B cell (primary cell): ENCODE results near the gene DYNLT2B. TPM values are rescaled to one million over a fixed set of nuclear protein-coding genes. Genes with fewer than 3 reads are reported as not detected.
"Not testable (repeated sequence)": the region's sequence is repeated elsewhere in the genome, so short reads cannot be mapped to it uniquely, and the experiment has no call there.

ENCODE experiments used
- ATAC-seq: fragments of 200-7000 bp; cut with Tn5 transposase; one replicate; pipeline ENCODE4 v1.10.0; 2021; ENCODE audit warnings: low read depth, mild to moderate bottlenecking, moderate number of reproducible peaks, moderate library complexity
- CTCF ChIA-PET: fragments of 350-600 bp; sonication (Branson Sonifier 250); formaldehyde crosslinking; loops from one replicate; lab custom pipeline; 2021; ENCODE audit warnings: antibody characterized with exemption, inconsistent platforms; lab: Charles Lee
- POLR2A ChIA-PET: fragments of 350-600 bp; sonication (Branson Sonifier 250); formaldehyde crosslinking; loops from one replicate; lab custom pipeline; 2021; ENCODE audit warnings: antibody characterized with exemption; lab: Charles Lee
- DNase-seq: peaks from one replicate; pipeline ENCODE4 v3.0.0; 2013
- H2AFZ ChIP-seq: 2 replicates; pipeline ENCODE4 v1.6.1; 2012; ENCODE audit warnings: mild to moderate bottlenecking, low read depth, low read length; ENCODE audit not compliant: insufficient read depth, poor library complexity, severe bottlenecking
- H3K27ac ChIP-seq, 2 donors: 1 replicate in 1 of 2; 2 replicates in 1 of 2; pipeline ENCODE4 v1.5.1; 2012 to 2013; ENCODE audit warnings: low read length in 2 of 2, mild to moderate bottlenecking in 2 of 2, moderate library complexity in 1 of 2
- H3K27me3 ChIP-seq, 4 experiments: fragments of 200-600 bp in 1 of 4; sonication (generic) in 1 of 4; replicated peaks in 1 of 4; 1 replicate in 2 of 4; 2 replicates in 2 of 4; pipeline versions ENCODE4 v1.6.1 to v1.7.0; 2013 to 2016; ENCODE audit warnings: low read length in 3 of 4, mild to moderate bottlenecking in 2 of 4, mixed read lengths in 1 of 4, moderate library complexity in 1 of 4; ENCODE audit not compliant: insufficient read depth in 4 of 4, control insufficient read depth in 3 of 4; ENCODE audit errors: control extremely low read depth in 1 of 4
- H3K36me3 ChIP-seq, 2 experiments: replicated peaks in 1 of 2; 1 replicate in 1 of 2; 2 replicates in 1 of 2; pipeline versions ENCODE4 v1.6.1 to v1.7.1; 2013; ENCODE audit warnings: low read length in 1 of 2; ENCODE audit not compliant: insufficient read depth in 2 of 2, control insufficient read depth in 1 of 2; ENCODE audit errors: control extremely low read depth in 1 of 2, extremely low read depth in 1 of 2
- H3K4me1 ChIP-seq, 2 donors: fragments of 200-600 bp in 1 of 2; sonication (generic) in 1 of 2; 1 replicate in 1 of 2; 2 replicates in 1 of 2; pipeline versions ENCODE4 v1.5.1 to v1.6.1; 2013 to 2017; ENCODE audit warnings: low read length in 2 of 2; ENCODE audit not compliant: control insufficient read depth in 2 of 2, insufficient read depth in 2 of 2
- H3K4me2 ChIP-seq: replicated peaks from 2 replicates; pipeline ENCODE3; 2012; ENCODE audit warnings: mild to moderate bottlenecking, low read depth, low read length; ENCODE audit not compliant: poor library complexity, severe bottlenecking
- H3K4me3 ChIP-seq, 5 experiments: fragments of 200-600 bp in 1 of 5; sonication (generic) in 1 of 5; 1 replicate in 3 of 5; 2 replicates in 2 of 5; pipeline versions ENCODE4 v1.5.1 to v1.7.0; 2011 to 2016; ENCODE audit warnings: low read length in 4 of 5, mild to moderate bottlenecking in 4 of 5, low read depth in 2 of 5, control low read depth in 1 of 5, moderate library complexity in 1 of 5; ENCODE audit not compliant: insufficient read depth in 1 of 5; ENCODE audit errors: control extremely low read depth in 1 of 5, extremely low read depth in 1 of 5
- H3K79me2 ChIP-seq: fragments of 200-600 bp; sonication (generic); one replicate; pipeline ENCODE4 v1.6.0; 2016; ENCODE audit warnings: low read length; ENCODE audit not compliant: control insufficient read depth, insufficient read depth
- H3K9ac ChIP-seq: fragments of 200-600 bp; sonication (generic); 2 replicates; pipeline ENCODE4 v1.6.1; 2017; ENCODE audit warnings: mild to moderate bottlenecking, low read length, moderate library complexity
- H3K9me3 ChIP-seq, 3 donors: one replicate each; pipeline versions ENCODE4 v1.6.1 to v1.7.1; 2013; ENCODE audit warnings: low read length in 2 of 3; ENCODE audit not compliant: control insufficient read depth in 2 of 3, insufficient read depth in 1 of 3; ENCODE audit errors: control extremely low read depth in 1 of 3
- H4K20me1 ChIP-seq: 2 replicates; pipeline ENCODE4 v1.6.0; 2012; ENCODE audit warnings: mild to moderate bottlenecking, low read length; ENCODE audit not compliant: insufficient read depth, control insufficient read depth, poor library complexity, severe bottlenecking
- H3K27ac Mint-ChIP-seq: one replicate; pipeline ENCODE4 v1.8.0; 2021; ENCODE audit warnings: mixed read lengths
- H3K27me3 Mint-ChIP-seq: one replicate; pipeline ENCODE4 v1.8.0; 2021; ENCODE audit warnings: mixed read lengths
- H3K4me1 Mint-ChIP-seq: one replicate; pipeline ENCODE4 v1.8.0; 2021; ENCODE audit warnings: mixed read lengths
- H3K4me3 Mint-ChIP-seq: one replicate; pipeline ENCODE4 v1.8.0; 2021; ENCODE audit warnings: mixed read lengths
- H3K9me3 Mint-ChIP-seq: one replicate; pipeline ENCODE4 v1.8.0; 2022; ENCODE audit warnings: mixed read lengths; ENCODE audit not compliant: insufficient read depth
- EZH2 ChIP-seq: IDR thresholded peaks from 2 replicates; pipeline ENCODE4 v1.6.1; 2012; ENCODE audit warnings: borderline replicate concordance, low read depth, mild to moderate bottlenecking, moderate library complexity, low read length; ENCODE audit not compliant: insufficient read depth, poor library complexity, severe bottlenecking
- WGBS: methylation state at CpG from one replicate; pipeline ENCODE4 v1.1.5; 2013; ENCODE audit warnings: missing lambda C conversion rate; ENCODE audit not compliant: insufficient coverage; 5-methylcytosine and 5-hydroxymethylcytosine counted together
- intact Hi-C: fragments of 100-400 bp; cut with micrococcal nuclease; formaldehyde crosslinking; loops from one replicate; pipeline ENCODE4 v1.10.0; 2022
- polyA plus RNA-seq: library from polyadenylated mRNA; depleted of rRNA; stranded (reverse); fragments of >200 nt; gene quantifications from 2 replicates; pipeline ENCODE4 v1.2.3, GENCODE V29; 2012
- total RNA-seq, 2 donors: library from RNA; stranded (reverse); fragments of 120-200 nt in 1 of 2; gene quantifications; 1 replicate in 1 of 2; 2 replicates in 1 of 2; pipeline versions ENCODE4 v1.2.3 to v1.2.4, GENCODE V29; 2013 to 2022
- TF ChIP-seq, protein P1 (sequence below): fragments of 200-600 bp; IDR thresholded peaks from one replicate; pipeline ENCODE4 v1.8.0; 2022; ENCODE audit warnings: antibody characterized with exemption, mild to moderate bottlenecking

Gene DYNLT2B
- total and polyA plus RNA-seq, 2 donors (not counting 1 experiment from before 2014, with no cell fraction given): 5.2 to 6.5 TPM

DNA sequence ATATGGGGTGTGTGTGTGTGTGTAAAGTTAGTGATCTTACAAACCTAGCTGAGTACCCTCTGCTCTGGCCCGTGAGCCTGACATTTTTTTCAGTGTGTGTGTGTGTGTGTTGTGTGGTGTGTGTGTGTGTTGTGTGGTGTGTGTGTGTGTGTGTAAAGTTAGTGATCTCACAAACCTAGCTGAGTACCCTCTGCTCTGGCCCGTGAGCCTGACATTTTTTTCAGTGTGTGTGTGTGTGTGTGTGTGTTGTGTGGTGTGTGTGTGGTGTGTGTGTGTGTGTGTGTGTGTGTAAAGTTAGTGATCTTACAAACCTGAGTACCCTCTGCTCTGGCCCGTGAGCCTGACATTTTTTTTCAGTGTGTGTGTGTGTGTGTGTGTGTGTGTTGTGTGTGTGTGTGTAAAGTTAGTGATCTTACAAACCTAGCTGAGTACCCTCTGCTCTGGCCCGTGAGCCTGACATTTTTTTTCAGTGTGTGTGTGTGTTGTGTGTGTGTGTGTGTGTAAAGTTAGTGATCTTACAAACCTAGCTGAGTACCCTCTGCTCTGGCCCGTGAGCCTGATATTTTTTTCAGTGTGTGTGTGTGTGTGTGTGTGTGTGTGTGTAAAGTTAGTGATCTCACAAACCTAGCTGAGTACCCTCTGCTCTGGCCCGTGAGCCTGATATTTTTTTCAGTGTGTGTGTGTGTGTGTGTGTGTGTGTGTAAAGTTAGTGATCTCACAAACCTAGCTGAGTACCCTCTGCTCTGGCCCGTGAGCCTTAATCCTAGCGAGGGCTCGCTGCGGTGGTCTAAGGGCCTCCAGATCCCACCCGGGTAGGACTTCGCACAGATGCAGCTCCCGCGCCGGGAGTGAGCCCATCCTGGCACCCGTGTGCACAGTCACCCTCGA lies 997 bp downstream of the DYNLT2B start:
- H3K4me1 Mint-ChIP-seq, DNase-seq, H3K9me3 ChIP-seq, H3K27me3 Mint-ChIP-seq, ATAC-seq, H3K27me3 ChIP-seq, H4K20me1 ChIP-seq, H3K36me3 ChIP-seq, H3K9me3 Mint-ChIP-seq, CTCF ChIA-PET, H3K79me2 ChIP-seq: not testable (repeated sequence)
- Mint-ChIP-seq H3K27ac (peak overlapping the region; percentile 97), H3K4me3 (peak overlapping the region; percentile 96)
- Histone ChIP-seq H3K9ac (peak overlapping the region; percentile 84), H3K4me3 (peak overlapping the region; percentile 44 to 85 (median 76)), H3K27ac (peak overlapping the region; percentile 85 to 89), H3K4me1 (peaks cover 0 to 10% of the 10 kb centered on the region in 2 donors), H3K4me2 (peak overlapping the region; percentile 77), H2AFZ (peak overlapping the region; percentile 75)
- POLR2A ChIA-PET: interaction anchor here (0.6 to 2.0 kb wide), 9 partner anchors 23 to 1831 kb away, joined by 3 to 11 read pairs (median 3); partner anchors contain the start of genes PCYT1A and RNF168
- intact Hi-C loops: loop anchor here (1.0 to 5.0 kb wide), 2 partner anchors 43 to 65 kb away; no protein-coding TSS in a partner anchor
- 6% methylated on average over 13 of the region's 17 CpGs for WGBS

- TF ChIP-seq, protein P1, sequence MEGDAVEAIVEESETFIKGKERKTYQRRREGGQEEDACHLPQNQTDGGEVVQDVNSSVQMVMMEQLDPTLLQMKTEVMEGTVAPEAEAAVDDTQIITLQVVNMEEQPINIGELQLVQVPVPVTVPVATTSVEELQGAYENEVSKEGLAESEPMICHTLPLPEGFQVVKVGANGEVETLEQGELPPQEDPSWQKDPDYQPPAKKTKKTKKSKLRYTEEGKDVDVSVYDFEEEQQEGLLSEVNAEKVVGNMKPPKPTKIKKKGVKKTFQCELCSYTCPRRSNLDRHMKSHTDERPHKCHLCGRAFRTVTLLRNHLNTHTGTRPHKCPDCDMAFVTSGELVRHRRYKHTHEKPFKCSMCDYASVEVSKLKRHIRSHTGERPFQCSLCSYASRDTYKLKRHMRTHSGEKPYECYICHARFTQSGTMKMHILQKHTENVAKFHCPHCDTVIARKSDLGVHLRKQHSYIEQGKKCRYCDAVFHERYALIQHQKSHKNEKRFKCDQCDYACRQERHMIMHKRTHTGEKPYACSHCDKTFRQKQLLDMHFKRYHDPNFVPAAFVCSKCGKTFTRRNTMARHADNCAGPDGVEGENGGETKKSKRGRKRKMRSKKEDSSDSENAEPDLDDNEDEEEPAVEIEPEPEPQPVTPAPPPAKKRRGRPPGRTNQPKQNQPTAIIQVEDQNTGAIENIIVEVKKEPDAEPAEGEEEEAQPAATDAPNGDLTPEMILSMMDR: no peak
- no peak for TF ChIP-seq EZH2
- DNase-seq (no peak), ATAC-seq (no peak)
- H3K4me1 ChIP-seq: peaks cover 0 to 8% of the 10 kb centered on the region in 2 donors
- no peak overlapping the region for H3K4me3 Mint-ChIP-seq
- no peaks in the 10 kb centered on the region for H4K20me1 ChIP-seq
- H3K9ac ChIP-seq: no peak overlapping the region
- no peak overlapping the region for H3K4me3 ChIP-seq
- no peak overlapping the region for H3K27ac ChIP-seq
- ChIA-PET CTCF (interaction anchor here (0.7 kb wide), 1 partner anchor 729 kb away, joined by 3 read pairs; no protein-coding TSS in a partner anchor), POLR2A (interaction anchor here (0.5 kb wide), 1 partner anchor 19 kb away, joined by 3 read pairs; no protein-coding TSS in a partner anchor)
- WGBS: no CpG with 5 or more reads among the region's 1 CpG
- no peak overlapping the region for H2AFZ ChIP-seq
- H3K27me3 ChIP-seq: no peaks in the 10 kb centered on the region
- no peaks in the 10 kb centered on the region for H3K36me3 ChIP-seq
- H3K4me1 Mint-ChIP-seq: peaks cover 10% of the 10 kb centered on the region
- H3K79me2 ChIP-seq: peaks cover 3% of the 10 kb centered on the region
- H3K9me3 Mint-ChIP-seq: no peaks in the 10 kb centered on the region
- H3K4me2 ChIP-seq: no peak overlapping the region
- H3K27me3 Mint-ChIP-seq: no peaks in the 10 kb centered on the region
- H3K27ac Mint-ChIP-seq: no peak overlapping the region
- no peaks in the 10 kb centered on the region for H3K9me3 ChIP-seq
- intact Hi-C loops: loop anchor here (5.0 kb wide), 1 partner anchor 64 kb away; no protein-coding TSS in a partner anchor
Measured at GRCh38 chr3:196315821-196316220, 2.2 kb downstream of the DYNLT2B start.
